GM12878 (cell line): ENCODE data around the gene EPB42. TPM values are rescaled to one million over a fixed set of nuclear protein-coding genes. Genes with fewer than 3 reads are reported as not detected.

Experiments used
- ATAC-seq: fragments of 200-7000 bp; cut with Tn5 transposase; 3 replicates; pipeline ENCODE4 v1.9.1; 2020; ENCODE audit warnings: mild to moderate bottlenecking, moderate library complexity
- BruUV-seq: library from RNA; stranded (reverse); fragments of 400-500 nt; replicated peaks from 2 replicates; lab custom pipeline; 2021; lab: Mats Ljungman, UMichigan
- CTCF ChIA-PET: fragments of 300-600 bp; sonication (Branson Sonifier 250); formaldehyde crosslinking; extraction: SDS; loops from one replicate; lab custom pipeline; 2021; ENCODE audit warnings: inconsistent platforms; lab: Yijun Ruan, JAX
- POLR2A ChIA-PET: fragments of 350-600 bp; formaldehyde crosslinking; extraction: SDS; loops from one replicate; lab custom pipeline; 2021; ENCODE audit warnings: inconsistent platforms; lab: Charles Lee
- RAD21 ChIA-PET: fragments of 300-600 bp; sonication (Branson Sonifier 250); formaldehyde crosslinking; loops from one replicate; lab custom pipeline; 2023; ENCODE audit warnings: antibody characterized with exemption; ENCODE audit not compliant: unreplicated experiment; lab: Charles Lee
- SMC1A ChIA-PET: fragments of 300-600 bp; sonication (Branson Sonifier 250); formaldehyde crosslinking; loops from one replicate; lab custom pipeline; 2023; ENCODE audit not compliant: unreplicated experiment, uncharacterized antibody; lab: Charles Lee
- DNase-seq: peaks from one replicate; pipeline ENCODE4 v3.0.0-alpha.2; 2011; ENCODE audit warnings: low read depth, low spot score
- FAIRE-seq: peaks from 3 replicates; lab custom pipeline; 2011; peaks lifted over from hg19 to GRCh38; lab: Jason Lieb, UNC
- H2AFZ ChIP-seq: 2 replicates; pipeline ENCODE4 v1.6.0; 2011; ENCODE audit warnings: low read depth, low read length, control low read depth; ENCODE audit not compliant: control insufficient read depth
- H3K27ac ChIP-seq: 2 replicates; pipeline ENCODE4 v1.5.1; 2011; ENCODE audit warnings: control low read depth; ENCODE audit not compliant: control insufficient read depth, insufficient read depth
- H3K27me3 ChIP-seq, 2 experiments: replicated peaks in 1 of 2; 2 replicates each; pipeline versions ENCODE4 v1.6.0 to v1.6.1; 2011; ENCODE audit warnings: low read length in 1 of 2; ENCODE audit not compliant: control insufficient read depth in 2 of 2, insufficient read depth in 2 of 2
- H3K36me3 ChIP-seq, 2 experiments: 2 replicates each; pipeline ENCODE4 v1.5.1; 2011; ENCODE audit warnings: low read length in 1 of 2; ENCODE audit not compliant: control insufficient read depth in 2 of 2, insufficient read depth in 2 of 2
- H3K4me1 ChIP-seq: 2 replicates; pipeline ENCODE4 v1.6.1; 2011; ENCODE audit warnings: mild to moderate bottlenecking, low read length, moderate library complexity, mixed read lengths; ENCODE audit not compliant: control insufficient read depth, insufficient read depth
- H3K4me2 ChIP-seq: 2 replicates; pipeline ENCODE4 v1.6.0; 2011; ENCODE audit warnings: control low read depth; ENCODE audit not compliant: control insufficient read depth, insufficient read depth
- H3K4me3 ChIP-seq: fragments of 200-600 bp; sonication (generic); 2 replicates; pipeline ENCODE4 v1.5.1; 2016
- H3K79me2 ChIP-seq: 2 replicates; pipeline ENCODE4 v1.6.0; 2011; ENCODE audit warnings: low read length; ENCODE audit not compliant: control insufficient read depth, insufficient read depth
- H3K9ac ChIP-seq: 2 replicates; pipeline ENCODE4 v1.8.0; 2011; ENCODE audit warnings: low read length, control low read depth, mixed read lengths; ENCODE audit not compliant: control insufficient read depth, insufficient read depth
- H3K9me3 ChIP-seq: replicated peaks from 3 replicates; pipeline ENCODE4 v1.5.1; 2011; ENCODE audit warnings: mild to moderate bottlenecking, low read length; ENCODE audit not compliant: control insufficient read depth, insufficient read depth
- H4K20me1 ChIP-seq: 2 replicates; pipeline ENCODE4 v1.6.0; 2011; ENCODE audit not compliant: control insufficient read depth, insufficient read depth
- BRCA1 ChIP-seq: IDR thresholded peaks from 2 replicates; pipeline ENCODE4 v1.6.1; 2011; ENCODE audit warnings: low read depth, low read length, improper control_type of control experiment
- EZH2 ChIP-seq: IDR thresholded peaks from 2 replicates; pipeline ENCODE4 v1.6.1; 2012; ENCODE audit warnings: low read depth, mild to moderate bottlenecking, control low read depth, inconsistent platforms, low read length, borderline replicate concordance; ENCODE audit not compliant: control insufficient read depth
- IKZF1 ChIP-seq: fragments of 450-650 bp; conservative IDR thresholded peaks from 2 replicates; pipeline ENCODE4 v1.6.1; 2017; ENCODE audit warnings: antibody characterized with exemption, mild to moderate bottlenecking
- MYC ChIP-seq: IDR thresholded peaks from 2 replicates; pipeline ENCODE4 v1.6.1; 2011; ENCODE audit warnings: mild to moderate bottlenecking, low read length, moderate library complexity, inconsistent platforms; ENCODE audit not compliant: insufficient read depth, insufficient replicate concordance, insufficient read length, severe bottlenecking
- NBN ChIP-seq: fragments of 450-650 bp; IDR thresholded peaks from 2 replicates; pipeline ENCODE4 v1.6.1; 2016
- NR2C1 ChIP-seq: fragments of 450-650 bp; IDR thresholded peaks from 2 replicates; pipeline ENCODE4 v1.6.1; 2017; ENCODE audit warnings: antibody characterized with exemption, mild to moderate bottlenecking, moderate library complexity
- RAD51 ChIP-seq: fragments of 450-650 bp; IDR thresholded peaks from 2 replicates; pipeline ENCODE4 v1.6.1; 2016; ENCODE audit warnings: moderate library complexity, mild to moderate bottlenecking, inconsistent platforms
- SPI1 ChIP-seq: IDR thresholded peaks from 2 replicates; pipeline ENCODE4 v1.6.1; 2011; ENCODE audit warnings: low read depth, mild to moderate bottlenecking, low read length, moderate library complexity, borderline replicate concordance; ENCODE audit not compliant: insufficient read depth
- SUZ12 ChIP-seq: fragments of 200-600 bp; sonication (generic); IDR thresholded peaks from one replicate; pipeline ENCODE4 v1.6.1; 2018; ENCODE audit warnings: antibody characterized with exemption, mild to moderate bottlenecking; ENCODE audit not compliant: unreplicated experiment
- WGBS: methylation state at CpG from one replicate; pipeline ENCODE4 v1.1.6; 2016; ENCODE audit warnings: low lambda C conversion rate; ENCODE audit not compliant: insufficient replicate concordance, insufficient coverage; ENCODE audit errors: missing lambda C conversion rate; 5-methylcytosine and 5-hydroxymethylcytosine counted together
- in situ Hi-C: fragments of 300-500 bp; cut with MboI; formaldehyde crosslinking; loops from 9 replicates; pipeline ENCODE4 v1.14.3; 2018; ENCODE audit warnings: mixed read lengths
- intact Hi-C: fragments of 100-400 bp; cut with micrococcal nuclease; formaldehyde crosslinking; loops from one replicate; pipeline ENCODE4 v1.14.2; 2022; ENCODE audit not compliant: unreplicated experiment
- polyA plus RNA-seq, 11 experiments: library from polyadenylated mRNA; depleted of rRNA in 4 of 11; unstranded in 6 of 11; stranded (reverse) in 5 of 11; fragments of >200 nt; fragmentation: Nextera tagmentation in 4 of 11; fragmentation: Illumina TruSeq in 1 of 11; extraction: Ambion mirVana in 4 of 11; extraction: Trizol in 1 of 11; gene quantifications; 1 replicate in 1 of 11; 2 replicates in 10 of 11; pipeline versions ENCODE4 v1.2.1 to v1.2.3, GENCODE V29; 2011 to 2016; ENCODE audit warnings: inconsistent platforms in 2 of 11, missing spikeins in 2 of 11, low read depth in 1 of 11
- total RNA-seq, 4 experiments: library from RNA; depleted of rRNA in 3 of 4; stranded (reverse); fragments of >200 nt in 3 of 4; fragmentation: Illumina TruSeq in 1 of 4; extraction: Trizol in 1 of 4; gene quantifications; 2 replicates each; pipeline versions ENCODE4 v1.2.1 to v1.2.3, GENCODE V29; 2013 to 2021
- TF ChIP-seq, protein P1 (sequence below): fragments of 450-650 bp; IDR thresholded peaks from 2 replicates; pipeline ENCODE4 v1.6.1; 2017; ENCODE audit warnings: mild to moderate bottlenecking, moderate library complexity
- TF ChIP-seq, protein P2 (sequence below): IDR thresholded peaks from 2 replicates; pipeline ENCODE4 v1.6.1; 2011; ENCODE audit warnings: borderline replicate concordance, low read depth, mild to moderate bottlenecking, moderate library complexity, mixed read lengths, low read length; ENCODE audit not compliant: insufficient read depth; ENCODE audit errors: extremely low read length

The EPB42 gene
- total and polyA plus RNA-seq, 10 of the 15 experiments (the other 5 are each of a cell fraction or from before 2014, with no cell fraction given): not detected

DNA sequence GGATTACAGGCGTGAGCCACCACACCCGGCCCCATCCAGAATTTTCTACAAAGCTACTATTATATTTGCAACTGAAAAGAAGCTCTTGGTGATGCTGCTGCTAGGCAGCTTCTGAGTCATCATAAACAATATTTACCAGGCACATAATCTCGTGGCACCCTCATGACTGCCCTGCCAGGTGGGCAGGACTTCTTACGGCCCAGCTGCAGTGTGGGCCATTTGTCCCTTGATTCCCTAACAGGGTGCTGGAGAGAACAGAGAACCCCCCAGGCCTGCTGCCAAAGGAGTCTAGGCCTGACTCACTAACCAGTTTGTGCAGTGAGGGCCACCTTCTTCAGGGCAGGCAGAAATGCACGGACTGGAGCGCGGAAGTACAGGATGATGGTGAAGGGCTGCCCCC is 4.9 kb downstream of the EPB42 start:
- TF ChIP-seq EZH2 (no peak), RAD51 (no peak), MYC (no peak), NR2C1 (no peak), NBN (no peak), BRCA1 (no peak), SPI1 (no peak), SUZ12 (no peak), IKZF1 (no peak)
- TF ChIP-seq, protein P1, sequence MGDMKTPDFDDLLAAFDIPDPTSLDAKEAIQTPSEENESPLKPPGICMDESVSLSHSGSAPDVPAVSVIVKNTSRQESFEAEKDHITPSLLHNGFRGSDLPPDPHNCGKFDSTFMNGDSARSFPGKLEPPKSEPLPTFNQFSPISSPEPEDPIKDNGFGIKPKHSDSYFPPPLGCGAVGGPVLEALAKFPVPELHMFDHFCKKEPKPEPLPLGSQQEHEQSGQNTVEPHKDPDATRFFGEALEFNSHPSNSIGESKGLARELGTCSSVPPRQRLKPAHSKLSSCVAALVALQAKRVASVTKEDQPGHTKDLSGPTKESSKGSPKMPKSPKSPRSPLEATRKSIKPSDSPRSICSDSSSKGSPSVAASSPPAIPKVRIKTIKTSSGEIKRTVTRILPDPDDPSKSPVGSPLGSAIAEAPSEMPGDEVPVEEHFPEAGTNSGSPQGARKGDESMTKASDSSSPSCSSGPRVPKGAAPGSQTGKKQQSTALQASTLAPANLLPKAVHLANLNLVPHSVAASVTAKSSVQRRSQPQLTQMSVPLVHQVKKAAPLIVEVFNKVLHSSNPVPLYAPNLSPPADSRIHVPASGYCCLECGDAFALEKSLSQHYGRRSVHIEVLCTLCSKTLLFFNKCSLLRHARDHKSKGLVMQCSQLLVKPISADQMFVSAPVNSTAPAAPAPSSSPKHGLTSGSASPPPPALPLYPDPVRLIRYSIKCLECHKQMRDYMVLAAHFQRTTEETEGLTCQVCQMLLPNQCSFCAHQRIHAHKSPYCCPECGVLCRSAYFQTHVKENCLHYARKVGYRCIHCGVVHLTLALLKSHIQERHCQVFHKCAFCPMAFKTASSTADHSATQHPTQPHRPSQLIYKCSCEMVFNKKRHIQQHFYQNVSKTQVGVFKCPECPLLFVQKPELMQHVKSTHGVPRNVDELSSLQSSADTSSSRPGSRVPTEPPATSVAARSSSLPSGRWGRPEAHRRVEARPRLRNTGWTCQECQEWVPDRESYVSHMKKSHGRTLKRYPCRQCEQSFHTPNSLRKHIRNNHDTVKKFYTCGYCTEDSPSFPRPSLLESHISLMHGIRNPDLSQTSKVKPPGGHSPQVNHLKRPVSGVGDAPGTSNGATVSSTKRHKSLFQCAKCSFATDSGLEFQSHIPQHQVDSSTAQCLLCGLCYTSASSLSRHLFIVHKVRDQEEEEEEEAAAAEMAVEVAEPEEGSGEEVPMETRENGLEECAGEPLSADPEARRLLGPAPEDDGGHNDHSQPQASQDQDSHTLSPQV: no peak
- TF ChIP-seq, protein P2, sequence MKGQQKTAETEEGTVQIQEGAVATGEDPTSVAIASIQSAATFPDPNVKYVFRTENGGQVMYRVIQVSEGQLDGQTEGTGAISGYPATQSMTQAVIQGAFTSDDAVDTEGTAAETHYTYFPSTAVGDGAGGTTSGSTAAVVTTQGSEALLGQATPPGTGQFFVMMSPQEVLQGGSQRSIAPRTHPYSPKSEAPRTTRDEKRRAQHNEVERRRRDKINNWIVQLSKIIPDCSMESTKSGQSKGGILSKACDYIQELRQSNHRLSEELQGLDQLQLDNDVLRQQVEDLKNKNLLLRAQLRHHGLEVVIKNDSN: no peak
- no peak for FAIRE-seq

More for the DNA sequence above, 4.9 kb downstream of the EPB42 start:
- Histone ChIP-seq H3K27me3 (no peaks in the 10 kb centered on the region), H3K27ac (no peak overlapping the region), H3K36me3 (no peaks in the 10 kb centered on the region), H3K79me2 (no peaks in the 10 kb centered on the region), H3K4me3 (no peak overlapping the region), H3K4me2 (no peak overlapping the region), H4K20me1 (no peaks in the 10 kb centered on the region), H3K9me3 (no peaks in the 10 kb centered on the region; the same call in 2 of the 3 replicates), H3K4me1 (no peaks in the 10 kb centered on the region), H3K9ac (no peak overlapping the region), H2AFZ (no peak overlapping the region)
- intact Hi-C loops: no loop called here
- SMC1A ChIA-PET: interaction anchor here (2.3 kb wide), 1 partner anchor 9 kb away, joined by 11 read pairs; no protein-coding TSS in a partner anchor
- RAD21 ChIA-PET: no interaction called here
- DNase-seq (no peak), ATAC-seq (no peak)
- no TSS peak for BruUV-seq
- in situ Hi-C loops: no loop called here
- 60% methylated on average over 7 of the region's 7 CpGs for WGBS
- POLR2A ChIA-PET: no interaction called here
- CTCF ChIA-PET: interaction anchor here (0.6 to 2.3 kb wide), 4 partner anchors 8 to 70 kb away, joined by 3 to 14 read pairs (median 6); no protein-coding TSS in a partner anchor
